ENCODE measurements around the gene DKC1.
"Not testable (repeated sequence)": the region's sequence is repeated elsewhere in the genome, so short reads cannot be mapped to it uniquely, and the experiment has no call there.

Gene DKC1

DNA sequence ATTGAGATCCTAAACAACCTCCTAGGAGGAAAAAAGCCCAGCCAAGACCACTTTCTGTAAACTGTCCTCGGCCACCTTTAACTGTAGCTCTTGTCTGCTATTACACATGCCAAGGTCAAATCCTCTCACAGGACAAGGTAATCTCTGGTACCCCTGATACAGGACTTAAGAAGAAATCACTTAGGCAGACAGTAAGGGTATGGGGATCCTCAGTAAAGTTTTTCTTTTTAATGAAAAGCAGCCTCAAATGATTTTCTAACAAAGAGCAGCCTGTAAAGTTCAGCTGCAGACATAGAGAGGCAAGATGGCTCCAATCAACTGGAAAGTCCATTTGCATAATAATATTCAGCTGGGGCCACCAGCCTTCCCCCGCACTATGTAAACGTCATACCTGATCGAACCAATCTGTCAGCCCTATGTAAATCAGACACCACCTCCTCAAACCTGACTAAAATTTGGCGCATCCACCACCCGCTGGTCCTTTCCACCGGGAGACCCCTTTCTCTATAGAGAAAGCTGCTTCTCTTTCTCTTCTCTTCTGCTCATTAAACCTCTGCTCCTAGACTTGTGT lies 57.2 kb downstream of the DKC1 start:
- no peak for DNase-seq (ENCODE audit: low read depth in 2 of 2)

DNA sequence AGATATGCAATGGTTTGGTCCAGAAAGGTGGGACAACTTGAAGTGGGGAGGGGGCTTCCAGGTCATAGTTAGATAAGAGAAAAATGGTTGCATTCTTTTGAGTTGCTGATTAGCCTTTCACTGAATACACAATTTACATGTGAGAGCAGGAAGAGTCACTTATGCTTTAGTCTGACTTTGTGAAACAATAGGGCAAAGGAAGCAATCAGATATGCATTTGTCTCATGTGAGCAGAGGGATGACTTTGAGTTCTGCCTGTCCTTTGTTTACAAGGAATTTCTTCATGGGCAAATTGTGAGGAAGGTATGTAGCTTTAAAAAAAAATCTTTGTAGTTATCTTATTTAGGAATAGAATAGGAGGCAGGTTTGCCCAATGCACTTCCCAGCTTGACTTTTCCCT lies 58.9 kb downstream of the DKC1 start:
- DNase-seq (ENCODE audit: low read depth in 2 of 2): no peak

DNA sequence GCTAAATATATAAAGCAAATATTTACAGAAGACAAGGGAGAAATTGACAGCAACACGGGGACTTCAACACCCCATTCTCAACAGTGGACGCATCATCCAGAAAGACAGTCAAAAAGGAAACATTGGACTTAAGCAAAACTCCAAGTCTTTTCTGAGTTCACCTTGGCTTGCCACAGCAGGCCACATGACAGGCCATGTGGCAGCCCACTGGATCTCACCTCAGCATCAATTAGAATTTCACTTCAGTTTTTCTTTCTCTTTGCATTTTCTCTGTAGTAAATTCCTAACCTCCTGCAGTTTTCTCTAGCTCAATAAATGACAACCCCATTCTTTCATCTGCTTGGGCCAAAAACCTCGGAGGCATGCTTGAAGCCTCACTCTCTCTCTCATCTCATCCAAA lies 59.4 kb downstream of the DKC1 start:
- DNase-seq (ENCODE audit: low read depth in 2 of 2): no peak

DNA sequence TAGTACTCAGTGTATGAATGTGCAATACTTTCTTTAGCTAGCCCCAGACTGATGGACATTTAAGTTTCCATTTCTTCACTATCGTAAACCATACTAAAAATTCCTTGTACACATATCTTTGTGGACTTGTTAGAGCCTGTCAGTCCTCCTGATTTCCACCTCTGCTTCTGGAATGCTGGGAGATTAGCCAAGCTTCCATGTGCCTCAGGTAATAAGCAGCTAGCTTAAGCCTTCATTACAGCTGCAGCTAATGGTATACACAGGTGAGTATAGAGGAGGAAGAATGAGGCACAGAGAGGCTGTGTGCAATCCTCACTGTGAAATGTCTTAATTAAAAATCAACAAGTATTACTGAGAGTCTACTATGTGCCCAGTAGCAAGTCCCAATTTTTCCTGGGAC lies 62.0 kb downstream of the DKC1 start:
- no peak for DNase-seq (ENCODE audit: low read depth in 2 of 2)

DNA sequence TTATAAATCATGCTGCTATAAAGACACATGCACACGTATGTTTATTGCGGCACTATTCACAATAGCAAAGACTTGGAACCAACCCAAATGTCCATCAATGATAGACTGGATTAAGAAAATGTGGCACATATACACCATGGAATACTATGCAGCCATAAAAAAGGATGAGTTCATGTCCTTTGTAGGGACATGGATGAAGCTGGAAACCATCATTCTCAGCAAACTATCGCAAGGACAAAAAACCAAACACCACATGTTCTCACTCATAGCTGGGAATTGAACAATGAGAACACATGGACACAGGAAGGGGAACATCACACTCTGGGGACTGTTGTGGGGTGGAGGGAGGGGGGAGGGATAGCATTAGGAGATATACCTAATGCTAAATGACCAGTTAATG lies 62.9 kb downstream of the DKC1 start:
- DNase-seq (ENCODE audit: low read depth in 2 of 2): not testable (repeated sequence)

Measured in stimulated activated CD8-positive, alpha-beta memory T cell treated with anti-CD3 and anti-CD28 coated beads, Interleukin-2, amount 100 ng/mL, for 1 hour (primary cell).